A204.1 (cell line): ENCODE measurements around the gene HPSE2.
"Not testable (repeated sequence)": the region's sequence is repeated elsewhere in the genome, so short reads cannot be mapped to it uniquely, and the experiment has no call there.

Experiments used
- FAIRE-seq: peaks from 2 replicates; lab custom pipeline; 2012; peaks lifted over from hg19 to GRCh38; lab: Jason Lieb, UNC

The HPSE2 gene

GRCh38 chr10:99235658-99236626, at the start of gene HPSE2:
Gene HPSE2 (minus strand): TSS chr10:99235852.
- no peak for FAIRE-seq

GRCh38 chr10:99280472-99280871, 44.8 kb upstream of the HPSE2 start:
- no peak for FAIRE-seq

- no peak for FAIRE-seq
Measured at GRCh38 chr10:99279626-99280111, 44.0 kb upstream of the HPSE2 start.

GRCh38 chr10:99276848-99277486, 41.3 kb upstream of the HPSE2 start:
- FAIRE-seq: peak; percentile 83

- no peak for FAIRE-seq
Measured at GRCh38 chr10:99266383-99266782, 30.7 kb upstream of the HPSE2 start.

GRCh38 chr10:99248824-99249223, 13.2 kb upstream of the HPSE2 start:
- FAIRE-seq: no peak

- FAIRE-seq: not testable (repeated sequence)
Measured at GRCh38 chr10:99247893-99248292, 12.2 kb upstream of the HPSE2 start.

GRCh38 chr10:99236627-99237309, 1.1 kb upstream of the HPSE2 start:
- no peak for FAIRE-seq

- FAIRE-seq: no peak
Measured at GRCh38 chr10:99234791-99235657, 628 bp downstream of the HPSE2 start.

GRCh38 chr10:99234041-99234790, 1.4 kb downstream of the HPSE2 start:
- FAIRE-seq: no peak

- no peak for FAIRE-seq
Measured at GRCh38 chr10:99233689-99234037, 2.0 kb downstream of the HPSE2 start.

- no peak for FAIRE-seq
Measured at GRCh38 chr10:99233000-99233688, 2.5 kb downstream of the HPSE2 start.

- no peak for FAIRE-seq
Measured at GRCh38 chr10:99232360-99232999, 3.2 kb downstream of the HPSE2 start.

GRCh38 chr10:99224766-99225165, 10.9 kb downstream of the HPSE2 start:
- FAIRE-seq: no peak

- no peak for FAIRE-seq
Measured at GRCh38 chr10:99207340-99207739, 28.3 kb downstream of the HPSE2 start.

GRCh38 chr10:99203310-99203709, 32.3 kb downstream of the HPSE2 start:
- FAIRE-seq: no peak

GRCh38 chr10:99172950-99173349, 62.7 kb downstream of the HPSE2 start:
- no peak for FAIRE-seq

- no peak for FAIRE-seq
Measured at GRCh38 chr10:99172128-99172738, 63.4 kb downstream of the HPSE2 start.

GRCh38 chr10:99170116-99170675, 65.5 kb downstream of the HPSE2 start:
- FAIRE-seq: no peak
